Thyroid gland (tissue), 4 donors: Measurements from ENCODE around the gene ACTL8.

ENCODE experiments used
- CTCF ChIP-seq, 6 experiments: fragments of 200-600 bp in 3 of 6; fragments of 450-650 bp in 3 of 6; sonication (generic) in 3 of 6; IDR thresholded peaks; one replicate each; pipeline ENCODE4 v1.5.1; 2016 to 2019; ENCODE audit warnings: antibody characterized with exemption in 6 of 6, mild to moderate bottlenecking in 2 of 6, inconsistent platforms in 1 of 6, moderate library complexity in 1 of 6
- POLR2A ChIP-seq, 2 donors: fragments of 450-650 bp; IDR thresholded peaks; one replicate each; pipeline ENCODE4 v1.6.1; 2017; ENCODE audit warnings: antibody characterized with exemption in 2 of 2, mild to moderate bottlenecking in 2 of 2, moderate library complexity in 1 of 2

- TF ChIP-seq POLR2A (IDR thresholded peaks at IDR 0.05) (no peak), CTCF (IDR thresholded peaks at IDR 0.05) (no peak)
Observed at GRCh38 chr1:17764591-17764990, 9.5 kb downstream of the ACTL8 start.
